Spleen (tissue), 7 donors: Measurements from ENCODE around the gene PAX2.

ENCODE experiments used
- POLR2A ChIP-seq, 3 donors: fragments of 450-650 bp; IDR thresholded peaks; one replicate each; pipeline ENCODE4 v1.5.1; 2017; ENCODE audit warnings: antibody characterized with exemption in 3 of 3, mild to moderate bottlenecking in 1 of 3
- TF ChIP-seq, protein P1 (sequence below), 11 experiments: fragments of 200-600 bp in 7 of 11; fragments of 450-650 bp in 4 of 11; sonication (generic) in 4 of 11; IDR thresholded peaks in 8 of 11; conservative IDR thresholded peaks in 3 of 11; 1 replicate in 7 of 11; 2 replicates in 4 of 11; pipeline versions ENCODE4 v1.4.0 to v1.8.0; 2016 to 2021; ENCODE audit warnings: antibody characterized with exemption in 11 of 11, inconsistent platforms in 4 of 11, mild to moderate bottlenecking in 1 of 11
- donor health status: DM: no; HTN: no; CAD: no; lungs with moderate emphysema.
- donor health status: DM: no; HTN: no; CAD: no.
- donor health status: DM: no; HTN: no; CAD: no.

DNA sequence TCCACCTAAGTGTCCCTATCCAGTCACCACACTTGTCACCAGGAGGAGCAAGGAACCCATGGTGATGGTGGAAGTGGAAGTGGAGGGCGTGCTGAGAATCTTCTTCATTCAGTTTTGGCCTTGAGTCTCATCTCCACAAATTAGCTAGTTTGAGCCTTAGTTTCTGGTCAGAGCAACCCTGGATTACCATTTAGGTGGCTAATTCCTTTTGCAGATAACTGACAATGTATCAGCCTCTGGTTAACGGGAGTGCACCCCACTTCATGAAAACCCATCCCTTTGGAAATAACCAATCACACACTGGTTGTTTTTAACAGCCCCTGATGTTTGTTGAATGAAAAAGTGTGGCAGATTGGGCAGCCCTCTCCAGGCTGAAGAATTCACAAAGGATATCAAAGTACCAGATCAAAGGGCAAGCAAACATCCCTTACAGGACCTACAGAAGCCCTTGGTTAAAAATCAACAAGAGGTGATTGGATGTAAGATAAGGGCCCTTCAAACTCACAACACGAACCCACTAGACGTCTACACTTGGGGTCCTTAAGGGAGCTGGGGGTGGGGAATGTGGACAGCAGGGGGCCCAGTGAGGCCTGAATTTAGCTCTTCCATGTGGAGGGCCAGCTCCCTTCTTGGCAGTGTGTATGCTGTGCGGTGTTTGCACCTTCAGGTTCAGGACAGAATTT, 130.2 kb downstream of the PAX2 start:
- TF ChIP-seq POLR2A (IDR thresholded peaks at IDR 0.05) = no peak
- TF ChIP-seq, protein P1, sequence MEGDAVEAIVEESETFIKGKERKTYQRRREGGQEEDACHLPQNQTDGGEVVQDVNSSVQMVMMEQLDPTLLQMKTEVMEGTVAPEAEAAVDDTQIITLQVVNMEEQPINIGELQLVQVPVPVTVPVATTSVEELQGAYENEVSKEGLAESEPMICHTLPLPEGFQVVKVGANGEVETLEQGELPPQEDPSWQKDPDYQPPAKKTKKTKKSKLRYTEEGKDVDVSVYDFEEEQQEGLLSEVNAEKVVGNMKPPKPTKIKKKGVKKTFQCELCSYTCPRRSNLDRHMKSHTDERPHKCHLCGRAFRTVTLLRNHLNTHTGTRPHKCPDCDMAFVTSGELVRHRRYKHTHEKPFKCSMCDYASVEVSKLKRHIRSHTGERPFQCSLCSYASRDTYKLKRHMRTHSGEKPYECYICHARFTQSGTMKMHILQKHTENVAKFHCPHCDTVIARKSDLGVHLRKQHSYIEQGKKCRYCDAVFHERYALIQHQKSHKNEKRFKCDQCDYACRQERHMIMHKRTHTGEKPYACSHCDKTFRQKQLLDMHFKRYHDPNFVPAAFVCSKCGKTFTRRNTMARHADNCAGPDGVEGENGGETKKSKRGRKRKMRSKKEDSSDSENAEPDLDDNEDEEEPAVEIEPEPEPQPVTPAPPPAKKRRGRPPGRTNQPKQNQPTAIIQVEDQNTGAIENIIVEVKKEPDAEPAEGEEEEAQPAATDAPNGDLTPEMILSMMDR (IDR thresholded peaks at IDR 0.05 in 8 of 11, conservative IDR thresholded peaks at IDR 0.05 in 3 of 11) = no peak
